Breast epithelium (tissue), 4 donors: Measurements from ENCODE around the gene TRIM26. TPM values are rescaled to one million over a fixed set of nuclear protein-coding genes. Genes with fewer than 3 reads are reported as not detected.

Experiments
- DNase-seq, 2 donors: peaks; one replicate each; pipeline ENCODE4 v3.0.0-alpha.2; 2019; ENCODE audit warnings: low spot score in 2 of 2
- H3K27ac ChIP-seq, 2 donors: fragments of 200-600 bp; sonication (generic) in 1 of 2; one replicate each; pipeline ENCODE4 v1.5.1; 2016 to 2019; ENCODE audit warnings: mild to moderate bottlenecking in 1 of 2
- H3K27me3 ChIP-seq, 2 donors: fragments of 200-600 bp; sonication (generic) in 1 of 2; one replicate each; pipeline versions ENCODE4 v1.5.1 to v1.6.0; 2017 to 2019; ENCODE audit warnings: control low read depth in 1 of 2, mild to moderate bottlenecking in 1 of 2
- H3K36me3 ChIP-seq: fragments of 200-600 bp; one replicate; pipeline ENCODE4 v1.5.1; 2019
- H3K4me1 ChIP-seq, 2 donors: fragments of 200-600 bp; sonication (generic); one replicate each; pipeline ENCODE4 v1.5.1; 2016 to 2019; ENCODE audit warnings: control low read depth in 1 of 2
- H3K4me3 ChIP-seq, 3 donors: fragments of 200-600 bp; sonication (generic); 1 replicate in 2 of 3; 2 replicates in 1 of 3; pipeline ENCODE4 v1.5.1; 2016 to 2019; ENCODE audit warnings: mild to moderate bottlenecking in 3 of 3, moderate library complexity in 2 of 3
- H3K9me3 ChIP-seq, 2 donors: fragments of 200-600 bp; sonication (generic) in 1 of 2; one replicate each; pipeline ENCODE4 v1.5.1; 2016 to 2019; ENCODE audit warnings: control low read depth in 1 of 2
- CTCF ChIP-seq, 3 donors: fragments of 450-650 bp; IDR thresholded peaks; one replicate each; pipeline ENCODE4 v1.5.1; 2016 to 2017; ENCODE audit warnings: antibody characterized with exemption in 3 of 3, mild to moderate bottlenecking in 3 of 3, moderate library complexity in 3 of 3
- POLR2A ChIP-seq: fragments of 450-650 bp; IDR thresholded peaks from one replicate; pipeline ENCODE4 v1.6.1; 2016; ENCODE audit warnings: antibody characterized with exemption, mild to moderate bottlenecking, moderate library complexity
- POLR2AphosphoS5 ChIP-seq, 3 donors: sonication (generic); formaldehyde crosslinking; IDR thresholded peaks; one replicate each; pipeline ENCODE4 v1.6.1; 2017; ENCODE audit warnings: antibody characterized with exemption in 3 of 3
- intact Hi-C: fragments of 100-400 bp; cut with DNase I; formaldehyde crosslinking; loops from one replicate; pipeline ENCODE4 v1.15.1; 2023; ENCODE audit warnings: low total_unique reads
- total RNA-seq, 3 donors: library from RNA; depleted of rRNA; stranded (reverse); fragments of >200 nt; gene quantifications; one replicate each; pipeline ENCODE4 v1.1.0, GENCODE V29; 2016

Gene TRIM26
- total RNA-seq, 3 donors from 2014 or later, result 31.7 to 66.2 (median 47.5) TPM

- intact Hi-C loops, result no loop called here
- H3K36me3 ChIP-seq, result no peaks in the 10 kb centered on the region
- H3K4me3 ChIP-seq, result no peak overlapping the region
- no peak for DNase-seq
- no peaks in the 10 kb centered on the region for H3K9me3 ChIP-seq
- no peaks in the 10 kb centered on the region for H3K4me1 ChIP-seq
- TF ChIP-seq POLR2A, result no peak
- no peak for TF ChIP-seq POLR2AphosphoS5 (IDR thresholded peaks at IDR 0.05)
- TF ChIP-seq CTCF (IDR thresholded peaks at IDR 0.05), result no peak
- no peak overlapping the region for H3K27ac ChIP-seq
- H3K27me3 ChIP-seq, result no peaks in the 10 kb centered on the region
Observed at GRCh38 chr6:30194797-30195690, 18.2 kb downstream of the TRIM26 start.

GRCh38 chr6:30192076-30192475 lies 21.1 kb downstream of the TRIM26 start:
- Histone ChIP-seq H3K4me3 (no peak overlapping the region), H3K4me1 (no peaks in the 10 kb centered on the region), H3K36me3 (no peaks in the 10 kb centered on the region), H3K9me3 (no peaks in the 10 kb centered on the region), H3K27me3 (no peaks in the 10 kb centered on the region), H3K27ac (no peak overlapping the region)
- TF ChIP-seq POLR2A (no peak), CTCF (IDR thresholded peaks at IDR 0.05) (no peak), POLR2AphosphoS5 (IDR thresholded peaks at IDR 0.05) (no peak)
- DNase-seq, result no peak
- intact Hi-C loops, result no loop called here

- TF ChIP-seq POLR2A (no peak), POLR2AphosphoS5 (IDR thresholded peaks at IDR 0.05) (no peak), CTCF (IDR thresholded peaks at IDR 0.05) (no peak)
- Histone ChIP-seq H3K9me3 (no peaks in the 10 kb centered on the region), H3K36me3 (no peaks in the 10 kb centered on the region), H3K4me1 (no peaks in the 10 kb centered on the region), H3K27ac (no peak overlapping the region), H3K27me3 (no peaks in the 10 kb centered on the region), H3K4me3 (no peak overlapping the region)
- intact Hi-C loops, result no loop called here
- no peak for DNase-seq
Observed at GRCh38 chr6:30188541-30188940, 24.7 kb downstream of the TRIM26 start.

- Histone ChIP-seq H3K9me3 (no peaks in the 10 kb centered on the region), H3K36me3 (no peaks in the 10 kb centered on the region), H3K27ac (no peak overlapping the region), H3K4me1 (no peaks in the 10 kb centered on the region), H3K27me3 (no peaks in the 10 kb centered on the region), H3K4me3 (no peak overlapping the region)
- no peak for TF ChIP-seq POLR2AphosphoS5 (IDR thresholded peaks at IDR 0.05)
- no peak for TF ChIP-seq CTCF (IDR thresholded peaks at IDR 0.05)
- TF ChIP-seq POLR2A, result no peak
- intact Hi-C loops, result no loop called here
- DNase-seq, result no peak
Observed at GRCh38 chr6:30185846-30186484, 27.2 kb downstream of the TRIM26 start.

- TF ChIP-seq POLR2A (no peak), POLR2AphosphoS5 (IDR thresholded peaks at IDR 0.05) (no peak), CTCF (IDR thresholded peaks at IDR 0.05) (no peak)
- peaks cover 0 to 4% of the 10 kb centered on the region in 2 donors for H3K27me3 ChIP-seq
- no peaks in the 10 kb centered on the region for H3K36me3 ChIP-seq
- no peak overlapping the region for H3K27ac ChIP-seq
- no peak for DNase-seq
- H3K4me3 ChIP-seq, result no peak overlapping the region
- H3K9me3 ChIP-seq, result peaks cover 0 to 7% of the 10 kb centered on the region in 2 donors
- intact Hi-C loops, result no loop called here
- H3K4me1 ChIP-seq, result no peaks in the 10 kb centered on the region
Observed at GRCh38 chr6:30184417-30185031, 28.7 kb downstream of the TRIM26 start.
